ENCODE measurements around the gene ACOXL. TPM values are rescaled to one million over a fixed set of nuclear protein-coding genes. Genes with fewer than 3 reads are reported as not detected.

Gene ACOXL
- total and polyA plus RNA-seq, 2 of the 8 experiments (the other 6 are each of a cell fraction or from before 2014, with no cell fraction given): 11.4 to 20.6 TPM

DNA sequence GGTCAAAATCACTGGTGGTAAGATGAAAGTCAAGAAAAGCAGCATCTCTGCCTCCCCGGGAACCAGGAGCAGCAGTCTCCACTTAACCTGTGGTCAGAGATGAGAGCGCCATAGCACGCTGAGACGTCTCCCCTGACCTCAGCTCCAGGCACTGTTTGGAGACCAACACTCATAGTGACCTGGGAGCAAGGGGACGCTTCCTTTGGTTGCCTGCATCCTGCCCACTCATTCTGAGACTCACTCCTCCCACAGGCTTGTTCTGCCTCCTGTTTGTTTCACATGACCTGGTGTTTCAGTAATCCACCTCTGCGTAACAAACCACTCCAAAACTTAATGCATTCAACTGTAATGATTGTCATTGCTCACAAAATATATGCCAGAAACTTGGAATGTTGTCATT, 139.3 kb downstream of the ACOXL start (continued):
- TF ChIP-seq, protein P1, sequence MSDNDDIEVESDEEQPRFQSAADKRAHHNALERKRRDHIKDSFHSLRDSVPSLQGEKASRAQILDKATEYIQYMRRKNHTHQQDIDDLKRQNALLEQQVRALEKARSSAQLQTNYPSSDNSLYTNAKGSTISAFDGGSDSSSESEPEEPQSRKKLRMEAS (IDR thresholded peaks at IDR 0.05): no peak
